ENCODE measurements around the gene C1orf122. TPM values are rescaled to one million over a fixed set of nuclear protein-coding genes. Genes with fewer than 3 reads are reported as not detected.
A peak's percentile ranks its signal among the peaks of the same experiment; 100 is the strongest.

Gene C1orf122
- total RNA-seq, 2 donors from 2014 or later = 17.7 to 29.4 TPM

DNA sequence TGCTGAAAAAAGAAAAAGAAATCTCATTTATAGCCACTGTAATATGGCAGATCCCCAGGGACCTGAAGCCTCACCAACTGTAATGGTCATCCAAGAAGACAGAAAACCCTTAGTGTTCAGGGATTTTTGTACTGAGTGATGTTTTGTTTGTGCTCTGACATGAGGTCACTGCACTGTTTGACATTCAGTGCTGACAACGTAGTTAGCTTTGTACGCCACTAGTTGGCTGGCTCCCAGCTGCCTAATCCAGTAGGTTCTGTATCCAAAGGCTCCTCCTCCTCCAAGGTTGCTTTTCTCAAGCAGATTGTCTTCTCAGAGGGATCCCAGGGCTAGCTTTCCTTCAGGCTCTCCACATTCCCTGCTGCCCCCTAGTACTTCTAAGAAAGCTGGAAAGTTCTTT, 9.9 kb downstream of the C1orf122 start:
- no peak overlapping the region for H3K4me3 Mint-ChIP-seq
- no peaks in the 10 kb centered on the region for H3K9me3 Mint-ChIP-seq

DNA sequence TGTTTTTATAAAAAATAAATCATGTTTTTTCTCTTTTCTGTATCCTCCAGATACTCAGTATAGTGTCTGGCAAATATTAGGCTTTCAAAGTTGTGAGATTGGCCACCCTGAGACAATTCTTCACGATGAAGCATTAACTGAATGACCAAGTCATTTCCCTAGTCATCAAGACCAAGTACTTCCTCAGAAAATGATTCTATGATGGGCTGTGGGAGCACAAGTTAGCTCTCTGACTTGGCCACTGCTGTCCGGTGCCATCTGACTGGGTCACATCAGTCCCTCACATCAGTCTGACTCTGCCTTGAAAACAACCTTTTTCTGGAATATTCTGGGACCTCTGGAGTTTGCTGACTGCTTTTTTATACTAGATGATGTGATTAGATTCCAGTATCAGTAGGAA, 13.9 kb downstream of the C1orf122 start:
- Mint-ChIP-seq H3K9me3 (no peaks in the 10 kb centered on the region), H3K4me3 (no peak overlapping the region), H3K27ac (peak overlapping the region; percentile 90), H3K4me1 (peaks cover 4% of the 10 kb centered on the region), H3K36me3 (ENCODE audit: low read depth) (peaks cover 85% of the 10 kb centered on the region), H3K27me3 (no peaks in the 10 kb centered on the region)
- no peak for ATAC-seq (replicated peaks)

More for the DNA sequence above, 9.9 kb downstream of the C1orf122 start:
- peaks cover 82% of the 10 kb centered on the region for H3K36me3 Mint-ChIP-seq (ENCODE audit: low read depth)
- peak overlapping the region; percentile 26 for H3K27ac Mint-ChIP-seq
- peaks cover 4% of the 10 kb centered on the region for H3K4me1 Mint-ChIP-seq
- H3K27me3 Mint-ChIP-seq = no peaks in the 10 kb centered on the region
- no peak for ATAC-seq (replicated peaks)

DNA sequence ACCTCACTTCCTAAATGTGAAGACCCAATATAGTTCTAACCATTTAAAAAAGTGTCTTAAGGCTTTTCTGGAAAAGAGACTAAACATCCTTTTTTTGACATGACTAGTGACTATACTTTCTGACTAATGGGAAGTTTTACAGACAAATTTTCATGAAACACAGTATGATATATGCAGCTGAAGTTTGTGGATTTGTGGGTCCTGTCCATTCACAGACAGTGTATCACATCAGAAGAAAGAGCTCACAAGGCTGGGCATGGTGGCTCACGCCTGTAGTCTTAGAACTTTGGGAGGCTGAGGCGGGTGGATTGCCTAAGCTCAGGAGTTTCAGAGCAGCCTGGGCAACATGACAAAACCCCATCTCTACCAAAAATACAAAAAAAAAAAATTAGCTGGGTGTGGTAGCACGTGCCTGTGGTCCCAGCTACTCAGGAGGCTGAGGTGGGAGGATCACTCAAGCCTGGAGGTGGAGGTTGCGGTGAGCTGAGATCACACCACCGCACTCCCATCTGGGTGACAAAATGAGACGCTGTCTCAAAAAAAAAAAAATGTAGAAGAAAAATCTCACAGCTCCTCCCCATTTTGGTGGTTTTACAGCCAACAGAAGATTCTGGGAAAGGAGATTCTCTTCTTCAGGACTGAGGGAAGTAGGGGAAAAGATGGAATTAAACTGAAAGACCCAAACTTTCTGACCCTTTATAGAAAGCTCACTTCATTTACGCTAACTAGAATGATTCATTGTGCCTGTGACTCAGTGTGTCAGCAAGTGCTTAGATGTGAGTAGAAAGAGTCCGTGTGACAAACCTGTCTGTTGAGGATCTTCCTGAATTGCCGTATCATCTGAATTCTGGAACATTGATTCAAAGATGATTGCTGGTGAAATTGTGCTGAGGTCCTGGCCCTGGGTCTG, 15.6 kb downstream of the C1orf122 start:
- H3K27ac Mint-ChIP-seq = peak overlapping the region; percentile 48
- H3K4me3 Mint-ChIP-seq = peak overlapping the region; percentile 34
- peaks cover 4% of the 10 kb centered on the region for H3K4me1 Mint-ChIP-seq
- H3K9me3 Mint-ChIP-seq = no peaks in the 10 kb centered on the region
- no peaks in the 10 kb centered on the region for H3K27me3 Mint-ChIP-seq
- peaks cover 80% of the 10 kb centered on the region for H3K36me3 Mint-ChIP-seq (ENCODE audit: low read depth)
- peak; percentile 84 for ATAC-seq (replicated peaks)

DNA sequence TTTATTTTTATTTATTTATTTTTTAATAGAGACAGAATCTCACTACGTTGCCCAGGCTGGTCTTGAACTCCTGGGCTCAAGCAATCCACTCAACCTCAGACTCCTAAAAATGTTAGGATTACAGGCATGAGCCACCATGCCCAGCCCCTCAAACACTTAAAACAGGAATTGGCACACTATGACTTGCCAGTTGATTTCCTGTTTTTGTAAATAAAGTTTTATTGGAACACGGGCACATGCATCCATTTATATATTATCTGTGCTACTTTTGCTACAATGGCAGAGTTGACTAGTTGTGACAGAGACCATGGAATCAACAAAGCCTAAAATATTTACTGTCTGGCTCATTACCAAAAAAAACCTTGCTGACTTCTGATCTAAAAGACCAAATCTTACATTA, 16.4 kb downstream of the C1orf122 start:
- peaks cover 80% of the 10 kb centered on the region for H3K36me3 Mint-ChIP-seq (ENCODE audit: low read depth)
- H3K27ac Mint-ChIP-seq = no peak overlapping the region
- H3K4me3 Mint-ChIP-seq = peak overlapping the region; percentile 34
- H3K4me1 Mint-ChIP-seq = peaks cover 4% of the 10 kb centered on the region
- ATAC-seq (replicated peaks) = no peak
- H3K9me3 Mint-ChIP-seq = no peaks in the 10 kb centered on the region
- no peaks in the 10 kb centered on the region for H3K27me3 Mint-ChIP-seq

DNA sequence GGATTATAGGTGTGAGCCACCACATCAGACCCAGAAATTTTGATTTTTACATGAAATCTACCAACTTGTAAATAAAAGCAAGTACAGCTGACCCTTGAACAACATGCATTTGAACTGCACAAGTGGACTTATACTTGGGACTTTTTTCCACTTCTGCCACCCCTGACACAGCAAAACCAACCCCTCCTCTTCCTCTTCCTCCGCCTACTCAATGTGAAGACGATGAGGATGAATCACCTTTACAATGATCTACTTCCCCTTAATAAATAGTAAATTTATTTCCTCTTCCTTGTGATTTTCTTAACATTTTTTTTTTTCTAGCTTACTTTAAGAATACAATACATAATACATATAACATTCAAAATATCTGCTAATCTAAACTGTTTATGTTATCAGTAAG, 17.9 kb downstream of the C1orf122 start:
- no peaks in the 10 kb centered on the region for H3K27me3 Mint-ChIP-seq
- H3K4me3 Mint-ChIP-seq = no peak overlapping the region
- peak overlapping the region; percentile 86 for H3K27ac Mint-ChIP-seq
- H3K9me3 Mint-ChIP-seq = no peaks in the 10 kb centered on the region
- H3K4me1 Mint-ChIP-seq = peaks cover 4% of the 10 kb centered on the region
- H3K36me3 Mint-ChIP-seq (ENCODE audit: low read depth) = peaks cover 81% of the 10 kb centered on the region
- ATAC-seq (replicated peaks) = no peak

DNA sequence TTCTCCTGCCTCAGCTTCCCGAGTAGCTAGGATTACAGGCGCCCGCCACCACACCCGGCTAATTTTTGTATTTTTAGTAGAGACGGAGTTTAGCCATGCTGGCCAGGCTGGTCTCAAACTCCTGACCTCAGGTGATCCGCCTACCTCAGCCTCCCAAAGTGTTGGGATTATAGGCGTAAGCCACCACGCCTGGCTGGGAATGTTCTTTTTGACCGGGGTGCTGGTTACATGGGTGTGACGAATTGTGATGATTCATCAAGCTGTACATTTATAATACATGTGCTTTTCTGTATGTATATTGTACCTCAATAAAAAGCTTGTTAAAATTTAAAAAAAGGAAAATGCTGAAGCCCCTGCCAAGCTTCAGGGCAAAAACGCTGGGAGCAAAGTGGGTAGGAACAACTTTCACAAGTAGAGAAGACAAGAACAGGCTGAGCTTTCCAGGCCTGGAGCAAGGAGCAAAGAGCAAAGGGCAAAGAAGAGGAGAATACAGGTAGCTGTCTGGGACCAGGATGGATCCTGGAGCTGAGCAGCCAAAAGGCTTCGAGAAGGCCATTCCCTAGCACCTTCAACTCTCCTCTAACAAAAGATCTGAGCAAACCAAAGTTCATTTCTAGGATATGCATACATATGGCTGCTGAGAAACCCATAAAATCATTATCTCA, 21.0 kb downstream of the C1orf122 start:
- H3K36me3 Mint-ChIP-seq (ENCODE audit: low read depth) = peaks cover 80% of the 10 kb centered on the region
- no peak overlapping the region for H3K4me3 Mint-ChIP-seq
- no peak for ATAC-seq (replicated peaks)
- H3K4me1 Mint-ChIP-seq = no peaks in the 10 kb centered on the region
- no peaks in the 10 kb centered on the region for H3K27me3 Mint-ChIP-seq
- no peaks in the 10 kb centered on the region for H3K9me3 Mint-ChIP-seq
- H3K27ac Mint-ChIP-seq = no peak overlapping the region

DNA sequence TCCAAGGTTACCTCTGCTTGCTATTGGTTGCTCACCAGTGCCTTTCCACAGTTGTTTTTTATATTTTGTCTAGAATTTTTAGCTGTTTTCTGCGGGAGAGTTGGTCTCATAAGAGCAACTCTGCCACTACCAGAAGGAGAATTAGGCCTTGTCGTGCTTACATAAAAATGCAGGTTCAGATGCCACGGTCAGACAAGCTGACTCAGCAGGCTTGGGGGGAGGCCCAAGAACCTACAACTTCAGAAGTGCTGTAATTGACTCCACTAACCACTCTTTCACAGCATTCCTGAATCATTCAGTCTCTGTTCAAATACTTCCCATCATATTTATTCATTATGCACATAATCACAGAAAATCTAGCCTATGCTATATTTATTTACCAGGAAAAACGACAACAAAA, 23.5 kb downstream of the C1orf122 start:
- H3K27me3 Mint-ChIP-seq = no peaks in the 10 kb centered on the region
- H3K4me3 Mint-ChIP-seq = no peak overlapping the region
- H3K27ac Mint-ChIP-seq = no peak overlapping the region
- H3K9me3 Mint-ChIP-seq = no peaks in the 10 kb centered on the region
- ATAC-seq (replicated peaks) = no peak
- H3K4me1 Mint-ChIP-seq = no peaks in the 10 kb centered on the region
- peaks cover 88% of the 10 kb centered on the region for H3K36me3 Mint-ChIP-seq (ENCODE audit: low read depth)

DNA sequence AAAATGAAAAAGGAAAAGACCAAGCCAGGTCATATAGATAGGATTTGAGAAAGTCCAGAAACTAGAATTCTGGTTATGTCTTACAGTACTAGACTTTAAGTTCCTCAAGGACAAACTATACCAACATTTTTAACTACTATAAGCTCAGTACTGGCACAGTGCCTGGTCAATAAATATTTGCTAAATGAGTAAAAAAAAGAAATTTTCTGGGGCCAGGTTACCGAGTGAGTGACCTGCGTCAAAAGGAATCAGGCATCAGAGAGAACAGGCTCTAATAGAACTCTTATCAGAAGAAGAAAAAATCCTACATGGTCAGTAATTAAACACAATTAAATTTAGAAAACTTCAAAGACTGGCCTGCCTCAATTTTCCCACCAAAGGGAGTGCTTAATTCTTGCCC, 24.2 kb downstream of the C1orf122 start:
- no peak for ATAC-seq (replicated peaks)
- Mint-ChIP-seq H3K27ac (no peak overlapping the region), H3K36me3 (ENCODE audit: low read depth) (peaks cover 89% of the 10 kb centered on the region), H3K9me3 (no peaks in the 10 kb centered on the region), H3K27me3 (no peaks in the 10 kb centered on the region), H3K4me1 (no peaks in the 10 kb centered on the region), H3K4me3 (no peak overlapping the region)

DNA sequence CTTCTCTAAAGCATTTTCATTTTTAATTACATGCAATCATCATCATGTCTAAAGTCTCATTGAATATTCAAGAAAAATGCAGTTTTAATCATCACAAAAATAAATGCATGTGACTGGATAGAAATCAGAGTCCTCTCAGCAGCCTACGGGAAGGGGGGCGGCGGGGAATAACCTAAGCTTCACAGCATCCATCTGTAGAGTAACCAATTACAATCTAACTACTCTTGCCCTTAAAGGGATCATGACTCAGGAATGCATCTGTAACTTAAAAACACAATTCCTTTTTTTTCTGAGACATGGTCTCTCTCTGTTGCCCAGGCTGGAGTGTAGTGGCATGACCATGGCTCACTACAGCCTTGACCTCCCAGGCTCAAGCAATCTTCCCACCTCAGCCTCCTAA, 29.2 kb downstream of the C1orf122 start:
- Mint-ChIP-seq H3K9me3 (no peaks in the 10 kb centered on the region), H3K27ac (no peak overlapping the region), H3K4me3 (no peak overlapping the region), H3K36me3 (ENCODE audit: low read depth) (peaks cover 94% of the 10 kb centered on the region), H3K27me3 (no peaks in the 10 kb centered on the region), H3K4me1 (no peaks in the 10 kb centered on the region)
- no peak for ATAC-seq (replicated peaks)

DNA sequence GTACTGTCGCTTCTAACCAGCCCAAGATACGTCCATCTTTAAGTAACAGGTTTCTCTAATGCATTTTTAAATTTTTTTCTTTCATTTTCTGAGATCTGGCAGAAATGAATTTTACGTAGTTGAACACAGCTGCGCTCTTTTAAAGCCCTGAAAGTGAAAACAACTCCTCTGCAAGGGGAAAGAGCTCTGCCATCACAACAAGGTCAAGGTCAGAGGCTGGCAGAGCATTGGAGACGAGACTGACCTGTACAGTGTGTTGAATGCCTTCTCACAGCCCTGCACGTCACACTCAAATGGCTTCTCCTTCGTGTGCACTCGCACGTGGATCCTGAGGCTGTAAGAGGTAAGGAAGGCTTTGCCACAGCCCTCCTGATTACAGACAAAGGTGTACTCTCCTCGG, 32.1 kb downstream of the C1orf122 start:
- H3K9me3 Mint-ChIP-seq = no peaks in the 10 kb centered on the region
- no peak overlapping the region for H3K27ac Mint-ChIP-seq
- peaks cover 84% of the 10 kb centered on the region for H3K36me3 Mint-ChIP-seq (ENCODE audit: low read depth)
- peaks cover 5% of the 10 kb centered on the region for H3K4me1 Mint-ChIP-seq
- H3K27me3 Mint-ChIP-seq = no peaks in the 10 kb centered on the region
- ATAC-seq (replicated peaks) = no peak
- H3K4me3 Mint-ChIP-seq = no peak overlapping the region

DNA sequence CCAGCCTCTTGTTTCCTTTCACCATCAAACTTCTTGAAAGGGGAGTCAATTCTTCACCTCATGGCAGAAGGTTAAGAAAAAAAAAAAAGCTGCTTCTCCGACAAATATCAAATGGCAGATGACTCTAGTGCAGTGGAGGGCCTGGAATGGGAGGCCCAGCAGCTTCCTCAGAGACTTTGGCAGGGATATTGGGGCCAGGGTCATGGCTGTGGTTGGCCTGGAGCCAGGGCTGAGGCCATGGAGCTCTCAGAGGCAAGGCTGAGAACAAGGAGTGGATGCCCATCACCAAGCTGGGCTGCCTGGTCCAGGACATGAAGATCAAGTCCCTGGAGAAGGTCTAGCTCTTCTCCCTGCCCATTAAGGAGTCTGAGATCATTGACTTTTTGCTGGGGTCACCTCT, 33.1 kb downstream of the C1orf122 start:
- Mint-ChIP-seq H3K4me1 (peaks cover 13% of the 10 kb centered on the region), H3K27ac (no peak overlapping the region), H3K27me3 (no peaks in the 10 kb centered on the region), H3K4me3 (no peak overlapping the region), H3K36me3 (ENCODE audit: low read depth) (peaks cover 84% of the 10 kb centered on the region), H3K9me3 (no peaks in the 10 kb centered on the region)
- no peak for ATAC-seq (replicated peaks)

DNA sequence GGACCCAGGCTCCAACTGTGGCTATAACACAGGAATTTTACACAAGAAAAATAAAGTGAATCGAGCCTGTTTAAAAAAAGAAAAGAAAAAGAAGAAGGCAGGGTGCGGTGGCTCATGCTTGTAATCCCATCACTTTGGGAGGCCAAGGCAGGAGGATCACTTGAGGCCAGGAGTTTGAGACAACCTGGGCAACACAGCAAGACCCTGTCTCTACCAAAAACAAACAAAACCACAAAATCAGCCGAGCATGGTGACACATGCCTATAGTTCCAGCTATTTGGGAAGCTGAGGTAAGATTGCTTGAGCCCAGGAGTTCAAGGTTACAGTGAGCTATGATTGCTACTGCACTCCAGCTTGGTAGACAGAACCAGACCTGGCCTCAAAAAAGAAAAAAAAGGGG, 34.1 kb downstream of the C1orf122 start:
- Mint-ChIP-seq H3K27me3 (no peaks in the 10 kb centered on the region), H3K9me3 (no peaks in the 10 kb centered on the region), H3K4me3 (no peak overlapping the region), H3K27ac (peak overlapping the region; percentile 21), H3K4me1 (peaks cover 17% of the 10 kb centered on the region), H3K36me3 (ENCODE audit: low read depth) (peaks cover 84% of the 10 kb centered on the region)
- ATAC-seq (replicated peaks) = no peak

DNA sequence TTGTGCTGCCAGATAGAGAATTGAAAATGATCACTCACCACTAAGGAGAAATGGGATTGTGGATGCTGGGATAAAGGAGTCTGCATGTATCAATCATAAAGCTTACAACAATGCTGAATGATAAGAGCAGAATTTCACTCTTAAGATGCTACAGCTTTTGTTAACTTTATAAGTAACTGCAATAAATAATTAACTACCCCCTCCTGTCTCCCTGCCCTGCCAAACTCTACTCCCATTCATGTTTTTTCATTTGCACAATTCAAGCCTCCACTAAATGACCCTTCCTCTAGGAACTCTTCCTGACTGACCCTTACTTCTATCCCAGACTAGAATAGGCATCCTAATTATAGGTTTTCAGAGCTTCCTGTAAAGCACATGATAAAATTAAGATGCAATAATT, 36.9 kb downstream of the C1orf122 start:
- ATAC-seq (replicated peaks) = no peak
- peaks cover 27% of the 10 kb centered on the region for H3K4me1 Mint-ChIP-seq
- no peak overlapping the region for H3K4me3 Mint-ChIP-seq
- H3K27me3 Mint-ChIP-seq = no peaks in the 10 kb centered on the region
- peaks cover 65% of the 10 kb centered on the region for H3K36me3 Mint-ChIP-seq (ENCODE audit: low read depth)
- H3K27ac Mint-ChIP-seq = peak overlapping the region; percentile 19
- no peaks in the 10 kb centered on the region for H3K9me3 Mint-ChIP-seq

DNA sequence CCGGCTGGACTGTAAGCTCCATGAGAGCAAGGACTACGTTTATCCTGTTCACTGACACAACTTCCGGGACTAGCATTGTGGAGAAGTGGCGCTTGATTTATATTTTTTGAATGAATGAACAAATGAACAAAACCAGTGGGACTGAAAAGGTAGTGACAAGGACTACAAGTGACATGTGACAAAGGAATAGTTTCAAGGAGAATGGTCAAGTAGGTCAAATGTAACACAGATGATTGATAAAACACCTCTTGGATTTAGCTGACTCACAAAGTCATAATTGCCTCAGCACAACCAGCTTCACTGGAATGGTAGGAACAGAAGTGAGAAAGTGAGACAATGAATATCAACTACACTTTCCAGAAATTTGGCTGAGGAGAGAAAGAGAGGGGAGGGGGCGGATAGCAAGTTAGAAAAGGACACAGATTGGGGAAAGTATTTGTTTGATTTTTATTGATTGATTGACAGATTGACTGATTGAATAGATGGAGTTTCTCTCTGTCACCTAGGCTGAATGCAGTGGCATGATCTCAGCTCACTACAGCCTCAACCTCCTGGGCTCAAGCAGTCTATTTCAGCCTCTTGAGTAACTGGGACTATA, 37.6 kb downstream of the C1orf122 start:
- Mint-ChIP-seq H3K4me3 (no peak overlapping the region), H3K9me3 (no peaks in the 10 kb centered on the region), H3K36me3 (ENCODE audit: low read depth) (peaks cover 62% of the 10 kb centered on the region), H3K27me3 (no peaks in the 10 kb centered on the region), H3K27ac (peak overlapping the region; percentile 19), H3K4me1 (peaks cover 29% of the 10 kb centered on the region)
- no peak for ATAC-seq (replicated peaks)

DNA sequence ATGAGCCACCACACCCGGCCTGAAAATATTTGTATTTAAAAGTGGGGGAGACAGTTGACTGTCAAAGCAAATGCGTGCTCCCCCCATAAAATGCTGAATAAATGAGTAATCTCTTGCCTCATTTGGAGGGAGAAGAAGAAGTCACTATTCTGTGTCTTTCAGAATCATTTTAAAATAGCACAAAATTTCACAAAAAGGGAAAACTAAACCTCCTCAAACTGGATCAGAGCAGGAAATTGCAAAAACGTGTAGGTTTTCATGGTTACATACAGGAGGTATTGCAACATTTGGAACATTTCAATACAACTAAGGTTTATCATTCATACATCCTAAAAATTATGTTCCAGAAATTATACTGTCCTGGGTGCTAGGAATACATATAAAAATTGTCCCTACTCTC, 38.2 kb downstream of the C1orf122 start:
- H3K4me1 Mint-ChIP-seq = peaks cover 29% of the 10 kb centered on the region
- no peaks in the 10 kb centered on the region for H3K27me3 Mint-ChIP-seq
- no peaks in the 10 kb centered on the region for H3K9me3 Mint-ChIP-seq
- H3K27ac Mint-ChIP-seq = peak overlapping the region; percentile 84
- no peak for ATAC-seq (replicated peaks)
- peaks cover 56% of the 10 kb centered on the region for H3K36me3 Mint-ChIP-seq (ENCODE audit: low read depth)
- H3K4me3 Mint-ChIP-seq = no peak overlapping the region

Measured in activated T-helper 17 cell treated with anti-CD3 and anti-CD28 coated beads, Interleukin-2, amount 50 U/mL, for 72 hours (primary cell).